Measurements from ENCODE around the gene ANKFN1.

Gene ANKFN1

GRCh38 chr17:56152874-56153602 lies at the start of gene ANKFN1:
TSS of gene ANKFN1 (plus strand) at chr17:56153475. CDS start at chr17:56212668, 59,193 bp downstream.
- DNase-seq (ENCODE audit: low spot score), result peak; percentile 59

- DNase-seq (ENCODE audit: low spot score), result no peak
These were observed 44.4 kb upstream of the ANKFN1 start for GRCh38 chr17:56108811-56109284.

- DNase-seq (ENCODE audit: low spot score), result no peak
These were observed 43.4 kb upstream of the ANKFN1 start for GRCh38 chr17:56109836-56110235.

GRCh38 chr17:56110463-56111135 lies 42.7 kb upstream of the ANKFN1 start:
- DNase-seq (ENCODE audit: low spot score), result no peak

GRCh38 chr17:56111706-56112485 lies 41.4 kb upstream of the ANKFN1 start:
- no peak for DNase-seq (ENCODE audit: low spot score)

- DNase-seq (ENCODE audit: low spot score), result no peak
These were observed 39.8 kb upstream of the ANKFN1 start for GRCh38 chr17:56113486-56113885.

DNA sequence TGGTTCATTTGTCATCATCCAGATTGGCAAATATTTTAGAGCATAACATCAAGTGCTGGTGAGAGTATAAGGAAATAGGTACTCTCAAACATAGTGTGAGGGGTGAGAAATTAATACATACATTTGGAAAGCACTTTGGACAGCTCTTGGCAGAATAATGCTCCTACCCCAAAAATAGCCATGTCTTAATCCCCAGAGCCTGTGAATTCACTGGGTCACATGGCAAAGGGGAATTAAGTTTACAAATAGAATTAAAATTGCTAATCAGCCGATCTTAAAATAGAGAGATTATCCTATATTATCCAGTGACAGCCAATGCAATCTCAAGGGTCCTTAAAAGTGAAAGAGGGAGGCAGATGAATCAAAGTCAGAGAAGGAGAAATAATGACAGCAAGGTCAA lies 38.8 kb upstream of the ANKFN1 start:
- DNase-seq (ENCODE audit: low spot score), result no peak

DNA sequence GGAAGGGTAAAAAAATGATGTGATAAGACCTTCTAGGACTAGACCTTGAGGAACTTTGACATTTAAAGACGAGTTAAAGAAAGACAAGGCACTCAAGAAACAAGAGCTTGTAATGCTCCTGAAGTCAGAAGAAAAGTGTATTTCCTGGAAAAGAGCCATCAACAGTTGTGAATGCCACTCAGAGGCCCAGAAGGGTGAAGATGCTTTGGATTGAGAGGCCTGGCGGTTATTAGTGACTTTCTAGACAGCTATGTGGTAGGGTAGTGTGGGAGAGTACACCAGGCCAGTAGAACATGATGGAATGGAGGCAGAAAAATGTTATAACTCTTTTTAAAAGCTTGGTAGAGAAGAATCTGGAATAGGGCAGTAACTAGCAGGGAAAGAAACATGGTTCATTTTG lies 34.1 kb upstream of the ANKFN1 start:
- no peak for DNase-seq (ENCODE audit: low spot score)

DNA sequence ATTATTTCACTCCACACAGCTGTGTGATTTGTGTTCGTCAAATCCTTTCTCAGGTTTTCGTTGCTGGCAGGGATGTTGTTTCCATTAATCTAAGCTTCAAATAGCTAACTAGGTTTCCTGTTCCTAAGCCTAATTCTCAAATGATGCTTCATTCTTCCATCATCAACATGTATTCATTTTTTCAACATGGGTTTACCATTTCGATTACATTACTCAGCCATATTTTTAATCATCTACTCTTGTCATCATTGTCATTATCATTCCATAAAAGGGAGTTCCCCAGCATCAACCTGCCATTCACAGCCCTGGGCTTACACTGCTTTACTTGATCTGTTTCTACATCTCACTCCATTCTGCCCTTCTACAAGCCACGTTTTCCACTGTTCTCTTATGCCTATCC lies 33.3 kb upstream of the ANKFN1 start:
- no peak for DNase-seq (ENCODE audit: low spot score)

DNA sequence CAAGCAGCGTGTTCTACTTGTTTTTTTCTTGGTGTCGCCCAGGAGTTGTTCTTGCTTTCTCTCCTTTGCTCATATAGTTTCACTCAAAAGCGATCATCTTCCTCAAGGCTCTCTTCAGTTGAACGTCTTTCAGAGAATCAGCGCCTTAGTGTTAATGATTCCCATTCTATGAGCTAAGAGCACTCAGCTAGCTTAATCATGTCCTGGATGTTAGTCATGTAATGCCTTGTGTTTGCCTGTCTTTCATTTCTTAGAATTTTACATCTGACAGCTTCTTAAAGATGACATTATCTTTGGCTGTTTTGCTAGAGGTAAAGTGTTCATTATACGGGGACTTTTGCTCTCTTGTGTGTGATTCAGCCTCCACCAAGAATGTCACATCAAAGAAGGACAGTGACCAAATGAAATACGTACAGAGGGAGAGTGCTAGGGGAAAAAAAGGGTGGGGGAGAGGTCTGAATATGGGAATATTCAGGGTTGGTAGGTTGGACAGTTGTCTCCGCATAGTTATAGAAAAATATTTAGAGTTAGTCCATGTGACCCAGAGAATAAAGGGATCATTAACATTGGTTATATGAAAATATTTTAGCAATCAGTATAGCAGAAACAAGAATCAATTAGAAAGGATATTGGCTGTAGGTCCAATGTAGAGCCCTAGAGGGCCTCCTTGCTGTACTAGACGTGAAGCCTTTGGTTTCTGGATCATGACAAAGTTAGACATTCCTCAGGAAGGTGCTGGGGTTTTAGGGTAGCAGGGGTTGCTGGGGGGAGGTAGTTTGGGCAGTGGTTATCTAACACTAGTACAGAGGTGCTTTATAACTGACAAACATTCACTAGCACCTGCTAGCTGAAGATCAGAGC lies 31.9 kb upstream of the ANKFN1 start:
- DNase-seq (ENCODE audit: low spot score), result no peak

DNA sequence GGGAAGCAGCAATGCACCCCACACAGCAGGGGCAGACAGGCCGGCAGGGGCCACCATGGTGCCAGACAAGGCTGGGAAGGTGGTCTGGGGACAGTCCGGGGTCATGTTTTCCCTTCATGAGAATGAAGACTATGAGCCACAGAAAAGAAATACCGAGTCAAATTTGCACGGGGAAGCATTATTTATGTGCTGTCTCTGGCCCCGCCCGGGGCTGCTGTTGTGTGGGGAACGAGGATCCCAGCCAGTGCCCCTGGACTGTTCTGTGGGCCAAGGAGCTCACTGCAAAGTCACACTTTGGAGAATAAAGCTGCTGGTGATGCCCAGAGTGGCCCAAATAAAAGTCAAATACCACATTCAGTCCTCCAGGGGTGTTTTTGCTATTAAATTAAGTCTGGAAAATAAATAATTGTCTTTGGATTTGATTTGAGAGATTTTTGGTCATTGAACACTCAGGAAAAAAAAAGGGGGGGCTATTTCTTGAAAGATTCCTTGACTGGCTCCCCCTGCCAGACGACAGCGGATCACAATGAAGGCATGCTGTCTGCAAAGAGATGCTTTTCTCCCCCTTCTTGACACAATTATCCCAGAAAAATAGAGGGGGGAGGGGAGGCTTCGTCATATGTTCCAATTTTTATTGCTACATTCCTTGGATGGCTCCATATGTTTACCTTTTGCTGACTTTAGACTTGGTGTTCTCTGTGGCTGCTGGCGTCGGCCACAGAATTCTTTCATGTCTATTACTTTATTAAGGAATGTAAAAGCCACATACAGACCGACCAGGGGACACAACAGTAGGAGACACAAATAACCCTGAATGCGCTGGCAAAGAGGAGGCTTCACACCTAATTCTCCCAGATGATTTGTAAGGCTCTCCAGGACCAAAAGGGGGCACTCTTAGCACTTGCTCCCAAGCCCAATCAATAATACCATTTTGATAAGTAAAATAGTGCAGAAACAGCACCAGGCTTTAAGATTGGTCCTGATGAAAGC lies 27.1 kb upstream of the ANKFN1 start:
- DNase-seq (ENCODE audit: low spot score), result peak; percentile 59

- no peak for DNase-seq (ENCODE audit: low spot score)
These were observed 23.2 kb upstream of the ANKFN1 start for GRCh38 chr17:56130026-56130425.

GRCh38 chr17:56130631-56131030 lies 22.6 kb upstream of the ANKFN1 start:
- DNase-seq (ENCODE audit: low spot score), result no peak

- DNase-seq (ENCODE audit: low spot score), result no peak
These were observed 21.8 kb upstream of the ANKFN1 start for GRCh38 chr17:56131431-56131830.

DNA sequence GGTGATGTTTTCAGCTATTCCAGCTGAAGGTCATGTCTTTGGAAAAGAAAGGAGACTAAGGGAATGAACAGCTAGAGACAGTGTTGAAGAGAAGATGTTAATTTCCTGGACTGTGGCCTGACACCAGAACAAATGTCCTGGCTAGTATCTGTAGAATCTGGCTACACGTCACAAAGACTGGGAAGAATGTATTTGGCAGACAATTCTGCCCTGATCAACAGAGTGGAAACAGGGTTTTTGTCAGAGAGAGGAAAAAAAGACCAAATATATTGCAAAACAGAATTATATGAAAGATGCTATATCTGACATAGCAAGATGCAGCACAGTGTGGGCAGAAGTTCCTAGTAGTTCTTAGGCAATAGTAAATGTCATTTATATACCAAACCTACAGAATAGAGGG lies 17.0 kb upstream of the ANKFN1 start:
- no peak for DNase-seq (ENCODE audit: low spot score)

DNA sequence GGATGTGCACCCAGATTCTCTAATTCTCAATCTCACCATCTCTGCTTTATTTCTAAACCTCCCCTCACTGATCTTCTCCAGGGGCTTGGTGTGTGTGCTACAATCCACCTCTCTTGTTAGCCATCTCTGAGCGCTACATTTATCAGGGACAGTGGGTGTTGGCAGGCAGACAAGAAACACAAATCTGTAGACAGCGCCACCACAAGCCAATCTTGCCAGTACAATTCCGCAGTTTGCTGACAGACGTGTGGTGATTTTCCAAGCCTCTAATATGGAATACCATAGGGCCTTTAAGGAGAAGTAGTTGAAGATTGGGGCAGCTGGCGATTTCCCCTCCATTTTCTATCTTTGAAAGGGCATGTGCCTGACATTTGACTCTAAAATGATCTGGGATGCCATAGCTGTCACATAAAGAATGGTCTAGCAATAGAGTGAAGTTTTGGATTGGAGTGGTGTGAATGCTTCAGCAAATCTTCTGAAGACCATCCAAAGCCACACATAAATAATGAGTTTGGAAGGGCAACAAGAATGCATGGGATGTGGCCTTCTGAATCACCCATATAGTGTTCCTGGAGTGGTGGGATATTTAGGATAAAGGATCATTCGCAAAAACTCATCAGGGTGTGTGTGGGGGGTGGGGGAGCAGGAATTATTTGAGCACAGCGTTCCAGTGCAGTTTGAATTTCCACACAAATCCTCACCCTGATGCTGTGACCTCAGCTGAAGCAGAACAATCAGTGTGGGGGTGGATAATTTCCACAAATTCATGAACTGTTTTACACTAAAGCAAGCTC lies 12.0 kb upstream of the ANKFN1 start:
- DNase-seq (ENCODE audit: low spot score), result no peak

DNA sequence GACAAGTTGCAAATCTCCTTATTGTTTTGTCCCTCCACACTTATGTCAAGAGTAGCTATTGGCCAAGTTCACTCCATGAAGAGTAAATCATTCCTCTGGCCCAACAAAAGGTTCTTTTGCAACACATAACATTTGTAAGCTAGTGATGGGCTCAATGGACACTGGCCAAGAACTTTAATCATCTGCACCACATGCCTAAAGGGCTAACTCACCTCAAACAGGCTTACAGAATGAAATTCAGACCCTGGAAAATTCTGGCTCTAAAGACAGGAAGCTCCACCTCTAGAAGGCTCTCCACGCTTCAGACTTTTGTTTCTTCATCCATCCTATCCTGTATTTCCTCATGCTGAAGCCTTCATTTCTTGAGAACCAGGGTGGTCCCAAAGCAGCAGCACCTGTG lies 10.9 kb upstream of the ANKFN1 start:
- no peak for DNase-seq (ENCODE audit: low spot score)

DNA sequence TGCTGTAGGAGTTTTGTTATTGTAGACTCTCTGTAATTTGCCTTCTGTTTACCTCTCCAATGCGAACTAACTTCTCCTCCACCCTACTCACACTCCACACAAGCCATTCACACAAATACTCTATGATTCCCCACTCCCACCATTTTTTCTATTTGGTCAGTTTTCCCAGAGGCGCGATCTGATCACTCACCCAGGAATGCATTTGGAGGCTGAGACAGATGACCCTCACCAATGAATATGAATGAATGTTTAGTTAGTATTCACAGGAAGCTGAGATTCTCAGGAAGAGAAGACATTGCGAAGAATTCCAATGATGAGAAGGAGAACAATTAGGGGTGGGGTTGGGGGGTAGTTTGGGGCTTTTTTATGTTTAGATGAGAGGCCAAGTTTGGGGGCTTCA lies 10.5 kb upstream of the ANKFN1 start:
- no peak for DNase-seq (ENCODE audit: low spot score)

DNA sequence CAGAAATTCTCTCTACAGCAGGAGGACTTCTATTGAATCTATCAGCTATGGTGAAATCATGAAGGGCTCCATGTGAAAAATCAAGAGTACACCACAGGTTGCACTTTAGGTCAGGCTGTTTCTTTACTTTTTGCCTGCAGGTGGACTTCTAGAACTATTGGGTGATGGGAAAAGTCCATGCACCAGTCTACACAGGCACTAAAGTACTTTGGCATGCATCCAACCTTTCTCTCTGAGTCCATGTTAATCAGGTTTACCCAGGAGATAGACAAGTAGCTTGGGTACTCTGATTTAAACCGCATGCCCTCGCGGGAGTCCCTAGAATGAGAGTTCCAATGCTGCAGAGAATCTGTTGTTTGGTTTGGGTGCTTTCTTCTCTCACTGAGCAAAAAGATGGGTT lies 9.1 kb upstream of the ANKFN1 start:
- DNase-seq (ENCODE audit: low spot score), result no peak

DNA sequence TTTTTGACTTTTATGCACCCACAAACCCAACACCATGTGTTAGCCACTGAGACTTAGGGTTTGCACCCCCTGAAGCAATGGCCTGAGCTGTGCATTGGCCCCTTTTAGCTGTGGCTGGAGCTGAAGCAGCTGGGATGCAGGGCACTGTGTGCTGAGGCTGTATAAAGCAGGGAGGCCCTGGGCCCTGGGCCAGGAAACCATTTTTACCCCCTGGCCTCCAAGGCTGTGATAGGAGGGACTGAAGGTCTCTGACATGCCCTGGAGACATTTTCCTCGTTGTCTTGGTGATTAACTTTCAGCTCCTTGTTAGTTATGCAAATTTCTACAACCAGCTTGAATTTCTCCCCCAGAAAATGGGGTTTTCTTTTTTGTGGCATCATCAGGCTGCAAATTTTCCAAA lies 6.7 kb upstream of the ANKFN1 start:
- DNase-seq (ENCODE audit: low spot score), result no peak
